ENCODE measurements around the gene TBX18. TPM values are rescaled to one million over a fixed set of nuclear protein-coding genes. Genes with fewer than 3 reads are reported as not detected.

TBX18 gene
- total and polyA plus RNA-seq, 9 of the 15 experiments (the other 6 are each of a cell fraction or from before 2014, with no cell fraction given): 4.0 to 36.1 (median 20.7) TPM

GRCh38 chr6:84773133-84773430 is 8.7 kb upstream of the TBX18 start:
- DNase-seq (ENCODE audit: extremely low read depth in 1 of 4, low spot score in 3 of 4) (no peak), ATAC-seq (no peak), FAIRE-seq (no peak)
- no peaks in the 10 kb centered on the region for H3K9me3 ChIP-seq (replicated peaks; ENCODE audit: control insufficient read depth, insufficient read depth, low read depth, low read length)
- no peaks in the 10 kb centered on the region for H3K9me1 ChIP-seq (ENCODE audit: control insufficient read depth, insufficient read depth, low read length)
- H3K9ac ChIP-seq (ENCODE audit: insufficient read depth in 1 of 2, low read depth in 2 of 2, low read length in 2 of 2): no peak overlapping the region
- H3K27ac ChIP-seq (ENCODE audit: extremely low read depth, low read depth, low read length): no peak overlapping the region
- POLR2A ChIA-PET: interaction anchor here (6.3 kb wide), 1 partner anchor 10 kb away, joined by 35 read pairs; the partner anchor contains the start of gene TBX18
- 78% methylated on average over 11 of the region's 14 CpGs for WGBS (ENCODE audit: insufficient coverage, low coverage, missing lambda C conversion rate)
- no TSS peak for BruUV-seq (replicated peaks)
- H4K20me1 ChIP-seq (replicated peaks; ENCODE audit: control insufficient read depth, insufficient read depth, low read length): no peaks in the 10 kb centered on the region
- H3K4me3 ChIP-seq: no peak overlapping the region
- H2AFZ ChIP-seq (ENCODE audit: low read depth, low read length): no peak overlapping the region
- H3K27me3 ChIP-seq (ENCODE audit: control insufficient read depth in 2 of 2, insufficient read depth in 2 of 2, low read length in 2 of 2): no peaks in the 10 kb centered on the region; a peak in 1 of 5 replicates
- no peaks in the 10 kb centered on the region for H3K79me2 ChIP-seq (ENCODE audit: control insufficient read depth, insufficient read depth, low read length)
- in situ Hi-C loops (cut with MboI) (loop anchor here (25.0 kb wide), 2 partner anchors 886 to 1914 kb away; no protein-coding TSS in a partner anchor), intact Hi-C loops (cut with micrococcal nuclease) (loop anchor here (10.0 kb wide), 1 partner anchor 192 kb away; no protein-coding TSS in a partner anchor)
- H3K4me1 ChIP-seq (replicated peaks in 1 of 2; ENCODE audit: control insufficient read depth in 2 of 2, insufficient read depth in 2 of 2, low read length in 2 of 2): peaks cover 3 to 22% of the 10 kb centered on the region in 2 experiments; a peak in 2 of 5 replicates
- CTCF ChIA-PET (ENCODE audit: low intra/inter-chr PET ratio): no interaction called here
- H3K36me3 ChIP-seq (ENCODE audit: control insufficient read depth, insufficient read depth, low read length): no peaks in the 10 kb centered on the region
- TF ChIP-seq GABPB1 (CRISPR knock-in tag; IDR thresholded peaks at IDR 0.05) (no peak), ZNF217 (CRISPR knock-in tag; IDR thresholded peaks at IDR 0.05) (no peak), LCOR (CRISPR knock-in tag; IDR thresholded peaks at IDR 0.05) (no peak), MCM7 (IDR thresholded peaks at IDR 0.05) (no peak), HMG20A (CRISPR knock-in tag; conservative IDR thresholded peaks at IDR 0.05) (no peak), TGIF2 (CRISPR knock-in tag; IDR thresholded peaks at IDR 0.05) (no peak), ZKSCAN1 (IDR thresholded peaks at IDR 0.05; ENCODE audit: low read depth, low read length) (no peak), ETV6 (IDR thresholded peaks at IDR 0.05; ENCODE audit: borderline replicate concordance in 1 of 2, low read depth in 2 of 2, low read length in 1 of 2) (no peak), ETV6 (CRISPR knock-in tag; IDR thresholded peaks at IDR 0.05; ENCODE audit: borderline replicate concordance) (no peak)
- H3K4me2 ChIP-seq (ENCODE audit: insufficient read depth, low read length): no peak overlapping the region
